Panc1 (cell line): ENCODE results near the gene PAX2. TPM values are rescaled to one million over a fixed set of nuclear protein-coding genes. Genes with fewer than 3 reads are reported as not detected.

Source experiments
- ATAC-seq: fragments of 200-7000 bp; cut with Tn5 transposase; 2 replicates; pipeline ENCODE4 v1.9.1; 2020; ENCODE audit warnings: mild to moderate bottlenecking, moderate library complexity
- BruUV-seq: library from RNA; stranded (reverse); fragments of 400-500 nt; replicated peaks from 2 replicates; lab custom pipeline; 2021; lab: Mats Ljungman, UMichigan
- CTCF ChIA-PET: fragments of 300-600 bp; sonication (Branson Sonifier 250); formaldehyde crosslinking; loops from one replicate; lab custom pipeline; 2022; ENCODE audit warnings: antibody characterized with exemption; lab: Charles Lee
- POLR2A ChIA-PET: fragments of 300-600 bp; sonication (Branson Sonifier 250); formaldehyde crosslinking; loops from one replicate; lab custom pipeline; 2022; ENCODE audit warnings: antibody characterized with exemption; lab: Charles Lee
- DNase-seq: peaks from one replicate; pipeline ENCODE4 v3.0.0-alpha.2; 2010; ENCODE audit warnings: low read depth, low spot score
- H3K27ac ChIP-seq: 2 replicates; pipeline ENCODE4 v1.5.1; 2011; ENCODE audit warnings: mild to moderate bottlenecking, low read length, inconsistent platforms
- H3K27me3 ChIP-seq: fragments of 200-500 bp; sonication (Bioruptor generic); 2 replicates; pipeline ENCODE4 v1.6.0; 2014; ENCODE audit warnings: low read length, inconsistent platforms; ENCODE audit not compliant: control insufficient read depth, insufficient read depth
- H3K36me3 ChIP-seq: fragments of 200-500 bp; sonication (Bioruptor generic); 2 replicates; pipeline ENCODE4 v1.5.1; 2014; ENCODE audit warnings: inconsistent platforms, mild to moderate bottlenecking, low read length, moderate library complexity; ENCODE audit not compliant: control insufficient read depth, insufficient read depth
- H3K4me1 ChIP-seq: 2 replicates; pipeline ENCODE4 v1.5.1; 2011; ENCODE audit warnings: inconsistent platforms, mild to moderate bottlenecking, low read length, moderate library complexity; ENCODE audit not compliant: control insufficient read depth, insufficient read depth
- H3K4me3 ChIP-seq, 2 experiments: 2 replicates each; pipeline ENCODE4 v1.5.1; 2011 to 2012; ENCODE audit warnings: low read depth in 2 of 2, low read length in 2 of 2, mild to moderate bottlenecking in 2 of 2, inconsistent platforms in 1 of 2, moderate library complexity in 1 of 2
- H3K9me3 ChIP-seq: fragments of 200-500 bp; sonication (Bioruptor generic); 2 replicates; pipeline ENCODE4 v1.5.1; 2014; ENCODE audit warnings: low read depth, mild to moderate bottlenecking, inconsistent platforms, low read length, moderate library complexity; ENCODE audit not compliant: control insufficient read depth, insufficient read depth
- CTCF ChIP-seq: fragments of 450-650 bp; IDR thresholded peaks from 2 replicates; pipeline ENCODE4 v1.5.1; 2017; ENCODE audit warnings: mild to moderate bottlenecking
- POLR2AphosphoS5 ChIP-seq: IDR thresholded peaks from 2 replicates; pipeline ENCODE4 v1.6.1; 2012; ENCODE audit warnings: mild to moderate bottlenecking, low read depth, low read length, moderate library complexity
- REST ChIP-seq, 2 experiments: IDR thresholded peaks; 2 replicates each; pipeline ENCODE4 v1.6.1; 2011 to 2012; ENCODE audit warnings: low read depth in 2 of 2, control low read depth in 1 of 2, low read length in 1 of 2, mild to moderate bottlenecking in 1 of 2, moderate library complexity in 1 of 2; ENCODE audit not compliant: insufficient read depth in 1 of 2
- SIN3A ChIP-seq: IDR thresholded peaks from 2 replicates; pipeline ENCODE4 v1.6.1; 2012; ENCODE audit warnings: low read depth, mild to moderate bottlenecking, low read length, moderate library complexity, borderline replicate concordance; ENCODE audit not compliant: insufficient read depth
- TCF7L2 ChIP-seq: IDR thresholded peaks from 2 replicates; pipeline ENCODE4 v1.6.1; 2011; ENCODE audit warnings: mild to moderate bottlenecking, low read depth, low read length, inconsistent platforms
- in situ Hi-C: cut with HindIII; loops from 2 replicates; pipeline ENCODE4 v1.10.0; 2016; ENCODE audit warnings: low sequenced_read_pairs, low pct_unique_long_range_greater_than_20kb
- intact Hi-C: fragments of 100-400 bp; cut with micrococcal nuclease; formaldehyde crosslinking; loops from one replicate; pipeline ENCODE4 v1.10.0; 2022; ENCODE audit not compliant: unreplicated experiment
- total RNA-seq: library from RNA; stranded (reverse); gene quantifications from one replicate; pipeline ENCODE4 v1.2.1, GENCODE V29; 2021; ENCODE audit not compliant: unreplicated experiment

The PAX2 gene
- total RNA-seq, 1 experiment from 2014 or later: 72.3 TPM

- in situ Hi-C loops: no loop called here
- H3K4me3 ChIP-seq: no peak overlapping the region
- ChIA-PET POLR2A (no interaction called here), CTCF (no interaction called here)
- H3K27me3 ChIP-seq: no peaks in the 10 kb centered on the region
- no peaks in the 10 kb centered on the region for H3K9me3 ChIP-seq
- H3K27ac ChIP-seq: no peak overlapping the region
- no peak for DNase-seq
- no peaks in the 10 kb centered on the region for H3K36me3 ChIP-seq
- intact Hi-C loops: no loop called here
- BruUV-seq: no TSS peak
- no peak for ATAC-seq
- no peak for TF ChIP-seq SIN3A
- no peak for TF ChIP-seq CTCF
- TF ChIP-seq TCF7L2: no peak
- no peak for TF ChIP-seq REST (IDR thresholded peaks at IDR 0.05; ENCODE audit: insufficient read depth in 1 of 2, low read depth in 2 of 2, low read length in 1 of 2)
- no peak for TF ChIP-seq POLR2AphosphoS5
- H3K4me1 ChIP-seq: no peaks in the 10 kb centered on the region; the same call in 1 of the 2 replicates
Observed at GRCh38 chr10:100718197-100718742, 27.1 kb upstream of the PAX2 start.

GRCh38 chr10:100723180-100723579, 22.2 kb upstream of the PAX2 start:
- no TSS peak for BruUV-seq
- no peak overlapping the region for H3K27ac ChIP-seq
- DNase-seq: no peak
- no peaks in the 10 kb centered on the region for H3K9me3 ChIP-seq
- intact Hi-C loops (no loop called here), in situ Hi-C loops (no loop called here)
- no peaks in the 10 kb centered on the region for H3K27me3 ChIP-seq
- ChIA-PET CTCF (interaction anchor here (0.7 kb wide), 2 partner anchors 40 to 190 kb away, joined by 4 to 8 read pairs; no protein-coding TSS in a partner anchor), POLR2A (no interaction called here)
- H3K36me3 ChIP-seq: no peaks in the 10 kb centered on the region
- no peaks in the 10 kb centered on the region for H3K4me1 ChIP-seq
- ATAC-seq: no peak
- no peak overlapping the region for H3K4me3 ChIP-seq
- no peak for TF ChIP-seq SIN3A
- TF ChIP-seq REST (IDR thresholded peaks at IDR 0.05; ENCODE audit: insufficient read depth in 1 of 2, low read depth in 2 of 2, low read length in 1 of 2): no peak
- no peak for TF ChIP-seq CTCF
- TF ChIP-seq TCF7L2: no peak
- no peak for TF ChIP-seq POLR2AphosphoS5
